Urothelium cell line (cell line): Measurements from ENCODE around the gene SCAPER.
"Not testable (repeated sequence)": the region's sequence is repeated elsewhere in the genome, so short reads cannot be mapped to it uniquely, and the experiment has no call there.

Experiments
- DNase-seq: peaks from one replicate; pipeline ENCODE4 v3.0.0; 2011; ENCODE audit warnings: low spot score, mixed read lengths
- FAIRE-seq: peaks from 2 replicates; lab custom pipeline; 2011; peaks lifted over from hg19 to GRCh38; lab: Jason Lieb, UNC

The SCAPER gene

GRCh38 chr15:76512971-76513370 lies 392.2 kb downstream of the SCAPER start:
- DNase-seq: peak; percentile 8

GRCh38 chr15:76510663-76511062 lies 394.5 kb downstream of the SCAPER start:
- not testable (repeated sequence) for FAIRE-seq, DNase-seq

More at GRCh38 chr15:76512971-76513370, 392.2 kb downstream of the SCAPER start:
- no peak for FAIRE-seq

- no peak for FAIRE-seq
Observed at GRCh38 chr15:76503804-76504203, 401.3 kb downstream of the SCAPER start.

GRCh38 chr15:76503121-76503520 lies 402.0 kb downstream of the SCAPER start:
- DNase-seq: no peak

More at GRCh38 chr15:76503804-76504203, 401.3 kb downstream of the SCAPER start:
- DNase-seq: no peak

GRCh38 chr15:76502678-76503077 lies 402.5 kb downstream of the SCAPER start:
- no peak for FAIRE-seq
- no peak for DNase-seq

More at GRCh38 chr15:76503121-76503520, 402.0 kb downstream of the SCAPER start:
- no peak for FAIRE-seq

- DNase-seq, FAIRE-seq: not testable (repeated sequence)
Observed at GRCh38 chr15:76502185-76502584, 403.0 kb downstream of the SCAPER start.

- no peak for DNase-seq
- FAIRE-seq: no peak
Observed at GRCh38 chr15:76501726-76502125, 403.4 kb downstream of the SCAPER start.

- DNase-seq (no peak), FAIRE-seq (no peak)
Observed at GRCh38 chr15:76501011-76501410, 404.1 kb downstream of the SCAPER start.

GRCh38 chr15:76495487-76495886 lies 409.7 kb downstream of the SCAPER start:
- DNase-seq (no peak), FAIRE-seq (no peak)

- DNase-seq (no peak), FAIRE-seq (no peak)
Observed at GRCh38 chr15:76492538-76492937, 412.6 kb downstream of the SCAPER start.

- FAIRE-seq (no peak), DNase-seq (no peak)
Observed at GRCh38 chr15:76483752-76484151, 421.4 kb downstream of the SCAPER start.

GRCh38 chr15:76483018-76483417 lies 422.1 kb downstream of the SCAPER start:
- no peak for DNase-seq
- FAIRE-seq: no peak

GRCh38 chr15:76480267-76480666 lies 424.9 kb downstream of the SCAPER start:
- no peak for DNase-seq
- no peak for FAIRE-seq

- FAIRE-seq (no peak), DNase-seq (no peak)
Observed at GRCh38 chr15:76470691-76471090, 434.4 kb downstream of the SCAPER start.

- DNase-seq: no peak
- FAIRE-seq: no peak
Observed at GRCh38 chr15:76468722-76469121, 436.4 kb downstream of the SCAPER start.

GRCh38 chr15:76467136-76467535 lies 438.0 kb downstream of the SCAPER start:
- FAIRE-seq (no peak), DNase-seq (no peak)

- DNase-seq (no peak), FAIRE-seq (no peak)
Observed at GRCh38 chr15:76465728-76466127, 439.4 kb downstream of the SCAPER start.

GRCh38 chr15:76464247-76464646 lies 440.9 kb downstream of the SCAPER start:
- DNase-seq (no peak), FAIRE-seq (no peak)

- DNase-seq: no peak
- FAIRE-seq: no peak
Observed at GRCh38 chr15:76460871-76461270, 444.3 kb downstream of the SCAPER start.

- DNase-seq (no peak), FAIRE-seq (no peak)
Observed at GRCh38 chr15:76460347-76460746, 444.8 kb downstream of the SCAPER start.

GRCh38 chr15:76451540-76451939 lies 453.6 kb downstream of the SCAPER start:
- FAIRE-seq: no peak
- no peak for DNase-seq

GRCh38 chr15:76449455-76449854 lies 455.7 kb downstream of the SCAPER start:
- DNase-seq (no peak), FAIRE-seq (no peak)

GRCh38 chr15:76448755-76449154 lies 456.4 kb downstream of the SCAPER start:
- FAIRE-seq (no peak), DNase-seq (no peak)
